Fibroblast of skin of right quadriceps (primary cell): ENCODE results near the gene RIOX2.

Experiments
- DNase-seq: peaks from one replicate; pipeline ENCODE4 v3.0.0-alpha.2; 2013

The RIOX2 gene

DNA sequence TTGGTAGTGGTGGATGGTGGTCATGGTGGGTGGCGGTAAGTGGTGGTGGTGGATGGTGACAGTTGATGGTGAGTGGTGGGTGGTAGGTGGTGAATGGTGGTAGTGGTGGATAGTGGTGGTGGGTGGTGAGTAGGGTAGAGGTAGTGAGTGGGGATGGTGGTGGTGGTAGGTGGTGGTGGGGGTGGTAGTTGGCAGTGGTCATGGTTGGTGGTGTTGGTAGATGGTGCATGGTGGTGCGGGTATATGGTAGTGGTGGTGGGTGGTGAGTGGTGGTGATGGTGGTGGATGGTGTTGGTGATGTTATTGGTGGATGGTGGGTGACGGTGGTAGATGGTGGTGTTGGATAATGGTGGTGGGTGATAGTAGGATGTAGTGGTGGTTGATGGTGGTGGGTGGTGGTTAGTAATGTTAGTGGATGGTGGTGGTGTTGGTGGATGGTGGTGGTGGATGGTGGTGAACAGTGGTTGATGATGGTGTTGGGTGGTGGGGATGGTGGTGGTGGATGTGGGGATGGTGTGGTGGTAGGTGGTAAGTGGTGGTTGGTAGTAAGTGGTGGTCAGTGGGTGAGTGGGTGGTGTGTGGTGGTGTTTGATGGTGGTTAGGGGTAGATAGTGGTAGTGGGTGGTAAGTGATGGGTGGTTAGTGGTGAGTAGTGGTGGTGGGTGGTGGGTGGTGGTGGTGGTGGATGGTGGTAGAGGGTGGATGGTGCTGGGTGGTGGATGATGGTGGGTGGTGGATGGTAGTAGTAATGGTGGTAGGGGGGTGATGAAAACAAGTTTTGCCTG is 16.7 kb upstream of the RIOX2 start:
- DNase-seq, result no peak

GRCh38 chr3:97987306-97987705 is 15.1 kb upstream of the RIOX2 start:
- no peak for DNase-seq

DNA sequence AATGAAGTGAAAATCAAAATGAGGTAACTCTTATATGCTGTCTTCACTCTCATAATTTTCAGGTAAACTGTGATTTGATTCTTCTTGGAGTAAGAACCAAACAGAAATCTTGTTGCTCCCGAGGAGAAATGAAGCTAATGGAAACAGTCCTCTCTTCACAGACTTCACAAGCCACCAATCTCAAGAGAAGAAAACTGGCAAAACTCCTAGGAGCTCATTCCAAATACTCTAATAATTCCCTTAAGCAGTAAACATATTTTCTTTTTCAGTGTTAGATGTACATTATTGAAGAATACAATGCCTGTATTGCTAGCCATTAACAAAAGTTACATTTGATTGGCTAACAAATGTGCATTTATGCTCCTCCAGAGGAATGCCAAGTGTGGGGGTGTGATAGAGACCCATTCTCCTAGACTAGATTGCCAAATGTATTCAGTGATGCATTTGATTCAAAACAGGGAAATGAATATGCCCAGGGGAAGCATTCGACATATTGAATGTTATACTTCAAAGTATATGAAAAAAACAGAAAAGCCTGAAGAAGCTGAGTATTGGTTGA is 11.8 kb upstream of the RIOX2 start:
- DNase-seq, result no peak

DNA sequence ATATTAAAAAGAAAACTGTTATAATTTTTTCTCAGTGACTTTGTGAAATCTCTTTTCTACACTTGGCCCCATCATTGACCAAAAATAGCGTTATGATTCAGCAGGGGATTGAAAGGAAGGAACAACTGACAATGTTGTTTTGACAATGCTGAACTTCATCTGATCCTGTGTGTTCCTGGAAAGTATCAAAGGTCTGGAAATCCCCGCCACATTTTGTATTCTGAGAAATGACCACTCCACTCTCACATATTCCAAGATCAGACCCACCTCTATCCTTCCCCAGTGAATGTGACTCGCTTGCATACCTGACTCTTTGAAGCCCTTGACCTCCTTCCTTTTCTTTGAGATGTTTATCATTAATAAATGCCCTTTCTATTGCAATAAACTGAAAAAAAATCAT is 9.7 kb upstream of the RIOX2 start:
- no peak for DNase-seq

GRCh38 chr3:97979610-97980009 is 7.4 kb upstream of the RIOX2 start:
- DNase-seq, result no peak

GRCh38 chr3:97975466-97975865 is 3.2 kb upstream of the RIOX2 start:
- no peak for DNase-seq

DNA sequence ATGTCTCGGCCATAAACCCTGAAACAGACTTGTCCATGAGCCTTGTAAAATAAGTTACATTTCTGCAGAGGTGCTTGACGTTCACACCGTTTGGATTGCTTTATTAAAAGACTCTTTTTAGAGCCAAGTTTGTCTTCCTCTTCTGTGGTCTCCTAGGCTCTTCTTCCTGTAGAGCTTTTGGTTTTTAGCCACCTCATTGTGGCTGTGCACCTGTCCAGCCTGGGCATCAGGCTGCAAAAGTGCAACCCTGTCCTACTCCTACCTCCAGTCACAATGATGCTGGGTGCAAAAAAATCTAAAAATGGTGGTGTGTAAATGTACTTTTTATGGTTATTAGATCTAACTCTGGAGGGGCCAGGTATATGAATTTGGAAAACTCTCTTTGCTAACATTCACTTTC is 2.8 kb upstream of the RIOX2 start:
- no peak for DNase-seq

GRCh38 chr3:97972976-97973375 is 745 bp upstream of the RIOX2 start:
- no peak for DNase-seq

- DNase-seq, result no peak
Observed at GRCh38 chr3:97970956-97971620, 1.1 kb downstream of the RIOX2 start.

GRCh38 chr3:97970156-97970555 is 2.1 kb downstream of the RIOX2 start:
- DNase-seq, result peak; percentile 28

DNA sequence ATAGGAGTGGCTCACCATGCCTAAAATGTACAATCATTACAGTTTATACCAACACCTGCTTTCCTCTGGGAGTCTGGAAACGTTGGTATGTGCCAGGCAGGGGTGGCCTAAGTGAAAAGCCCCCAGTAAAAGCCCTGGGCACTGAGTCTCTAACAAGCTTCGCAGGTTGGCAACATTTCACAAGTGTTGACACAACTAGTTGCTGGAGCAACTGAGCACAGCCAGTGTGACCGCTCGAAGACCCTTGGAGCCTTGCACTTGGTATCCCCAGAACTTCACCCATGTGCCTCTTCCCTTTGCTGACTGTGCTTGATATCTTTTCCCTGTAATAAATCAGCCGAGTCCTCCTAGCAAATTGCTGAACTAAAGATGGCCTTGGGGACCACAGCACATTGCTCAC is 2.7 kb downstream of the RIOX2 start:
- no peak for DNase-seq

DNA sequence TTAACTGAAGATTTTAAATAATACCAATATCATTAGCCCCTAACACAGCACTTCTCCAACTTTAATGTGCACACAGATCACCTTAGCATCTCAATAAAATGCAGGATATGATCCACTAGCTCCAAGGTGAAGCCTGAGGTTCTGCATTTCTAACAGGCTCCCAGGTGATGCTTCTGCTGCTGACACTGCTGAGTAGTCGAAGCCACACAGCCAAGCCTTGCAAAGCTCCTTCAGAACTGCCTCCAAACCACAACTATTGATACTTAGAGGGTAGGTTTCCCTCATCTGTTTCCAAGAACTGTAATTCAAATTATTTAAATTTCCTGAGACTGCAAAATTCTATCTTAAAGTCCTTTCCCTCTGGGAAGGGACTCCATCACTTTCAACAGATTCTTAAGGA is 3.9 kb downstream of the RIOX2 start:
- DNase-seq, result no peak

DNA sequence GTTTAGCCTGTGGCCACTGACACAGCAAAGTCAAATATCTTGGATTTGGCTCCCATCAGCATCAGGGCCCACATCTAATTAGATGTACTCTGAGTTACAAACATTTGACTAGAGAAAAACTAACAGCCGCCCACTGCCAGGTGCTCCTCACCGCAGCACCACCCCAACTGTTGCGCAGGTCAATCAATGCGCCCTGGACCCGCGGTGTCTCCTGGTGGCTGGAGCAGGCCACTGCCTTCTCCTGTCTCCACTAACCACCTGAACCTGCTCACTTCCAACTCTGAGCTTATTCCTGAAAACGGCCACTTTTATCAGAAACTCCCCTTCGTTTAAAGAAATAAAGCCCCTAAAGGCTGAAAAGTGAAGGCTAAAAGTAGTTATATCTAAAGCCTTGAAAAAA is 4.3 kb downstream of the RIOX2 start:
- no peak for DNase-seq

- peak; percentile 19 for DNase-seq
Observed at GRCh38 chr3:97960993-97961766, 11.1 kb downstream of the RIOX2 start.

GRCh38 chr3:97960551-97960950 is 11.7 kb downstream of the RIOX2 start:
- DNase-seq, result no peak

DNA sequence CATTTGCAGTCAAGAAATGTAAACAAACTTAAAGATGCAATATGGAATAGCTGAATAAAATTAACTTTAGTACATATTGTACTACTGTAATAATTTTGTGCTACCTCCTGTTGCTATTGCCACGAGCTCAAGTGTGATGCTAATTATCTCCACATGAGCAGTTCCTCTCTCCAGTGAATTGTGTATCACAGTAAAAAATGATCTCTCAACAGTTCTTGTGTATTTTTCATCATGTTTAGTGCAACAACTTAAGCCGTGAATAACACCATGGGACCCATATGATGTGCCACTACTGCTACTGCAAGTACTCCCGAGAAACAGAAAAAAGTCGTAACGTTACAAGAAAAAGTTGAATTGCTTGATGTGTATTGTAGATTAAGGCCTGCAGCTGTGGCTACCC is 12.4 kb downstream of the RIOX2 start:
- no peak for DNase-seq

- no peak for DNase-seq
Observed at GRCh38 chr3:97958796-97959195, 13.4 kb downstream of the RIOX2 start.

DNA sequence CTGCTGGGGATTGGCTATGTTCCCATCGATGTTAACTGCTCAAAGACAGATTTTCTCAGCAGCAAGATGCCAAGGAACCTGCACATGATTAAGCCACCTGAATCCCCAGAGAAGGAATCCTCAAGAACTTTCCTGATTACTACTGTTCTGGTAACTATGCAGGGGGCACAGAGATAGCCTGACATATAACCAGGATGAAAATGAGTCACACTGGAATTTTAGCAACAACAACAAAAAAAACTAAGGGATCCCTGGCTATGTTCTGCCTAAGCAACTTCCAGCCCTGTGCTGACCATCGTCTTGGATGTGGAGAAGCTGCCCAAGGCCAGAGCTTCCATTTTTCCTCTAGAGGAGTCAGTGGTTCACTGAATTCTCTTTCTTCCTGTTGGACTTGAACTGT is 13.8 kb downstream of the RIOX2 start:
- DNase-seq, result peak; percentile 22

- DNase-seq, result no peak
Observed at GRCh38 chr3:97957617-97958311, 14.5 kb downstream of the RIOX2 start.

DNA sequence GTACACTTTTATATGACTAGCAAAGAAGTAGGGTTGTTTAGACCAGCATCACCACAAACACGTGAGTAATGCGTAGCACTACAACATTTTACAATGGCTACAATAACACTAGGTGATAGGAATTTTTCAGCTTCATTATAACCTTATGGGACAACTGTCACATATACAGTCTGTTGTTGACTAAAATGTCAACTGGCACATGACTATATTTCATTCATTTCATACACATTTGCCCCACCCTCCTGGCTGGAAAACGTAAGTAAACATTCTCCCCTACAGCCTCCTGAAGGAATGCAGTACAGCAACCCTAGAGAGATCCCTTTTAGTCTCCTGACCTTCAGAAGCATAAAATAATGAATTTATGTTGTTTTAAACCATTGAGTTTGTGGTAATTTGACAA is 16.2 kb downstream of the RIOX2 start:
- no peak for DNase-seq

DNA sequence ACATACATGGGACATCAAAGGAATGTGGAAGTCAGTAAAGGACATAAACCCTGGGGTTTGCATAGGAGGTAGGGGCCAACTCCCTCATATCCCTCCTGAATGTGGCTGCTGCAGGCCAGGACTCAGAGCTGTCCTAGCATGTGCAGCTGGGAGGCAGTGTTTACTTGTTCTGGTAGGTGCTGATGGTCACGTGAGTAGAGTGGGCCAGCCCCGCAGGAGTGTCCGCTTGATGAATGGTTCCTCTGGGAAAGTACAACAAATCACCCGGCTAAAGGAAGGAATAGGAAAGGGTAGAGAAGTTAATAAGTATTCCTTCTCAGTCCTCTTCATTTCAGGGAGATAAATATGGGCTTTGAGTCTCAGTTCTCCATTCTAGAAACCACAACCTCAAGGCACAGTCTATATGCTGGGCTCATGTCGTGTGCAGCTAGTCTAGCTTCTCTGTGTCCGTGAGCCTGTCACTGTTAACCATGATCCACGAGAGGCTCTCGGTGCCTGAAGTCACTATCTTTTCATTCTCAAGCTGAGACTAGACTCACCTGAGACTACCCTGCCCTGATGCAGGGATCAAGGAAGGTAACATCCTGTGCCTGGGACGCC is 17.9 kb downstream of the RIOX2 start:
- no peak for DNase-seq

DNA sequence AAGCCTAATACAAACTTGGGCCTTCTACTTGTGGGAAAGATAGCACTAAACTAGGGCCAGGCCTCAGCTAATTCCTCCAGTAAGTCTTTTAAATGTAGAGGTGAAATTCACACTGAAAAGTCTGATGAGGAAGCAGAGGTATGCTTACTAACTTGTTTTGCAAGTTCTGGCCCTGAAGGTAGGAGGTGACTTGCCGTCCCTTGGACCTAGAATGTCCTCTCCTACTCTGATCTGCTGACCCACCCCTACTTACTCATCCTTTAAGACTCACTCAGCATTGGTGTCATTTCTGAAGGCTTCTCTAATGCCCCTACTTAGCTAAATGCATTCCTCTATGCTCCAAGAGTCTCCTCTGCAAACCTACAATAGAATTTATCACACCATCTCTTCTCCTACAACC is 19.4 kb downstream of the RIOX2 start:
- no peak for DNase-seq

- no peak for DNase-seq
Observed at GRCh38 chr3:97952280-97952679, 20.0 kb downstream of the RIOX2 start.
